ENCODE data around the gene SPIRE2. TPM values are rescaled to one million over a fixed set of nuclear protein-coding genes. Genes with fewer than 3 reads are reported as not detected.

The SPIRE2 gene
- total and polyA plus RNA-seq, 9 donors = 0.95 to 28.7 (median 2.9) TPM

DNA sequence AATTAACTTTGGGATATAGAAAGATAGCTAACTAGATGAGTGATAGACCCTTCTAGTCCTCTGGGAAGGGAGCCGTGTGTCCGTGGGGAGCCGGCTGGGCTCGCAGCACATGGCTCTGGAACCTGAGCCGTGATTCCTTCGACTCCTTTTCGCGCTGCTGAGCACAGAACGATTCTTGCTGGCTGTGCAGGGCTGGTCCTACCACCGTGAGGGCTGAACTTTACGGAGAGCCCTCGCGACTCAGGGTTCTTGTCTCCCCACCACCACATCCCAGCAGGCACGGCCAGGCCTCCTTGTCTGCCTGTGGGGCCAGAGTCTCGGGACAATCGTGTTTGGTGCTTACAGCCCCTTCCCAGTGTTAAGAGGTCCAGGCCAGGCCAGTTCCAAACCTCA is 31.3 kb downstream of the SPIRE2 start:
- no peak for DNase-seq
- H3K4me3 ChIP-seq = no peak overlapping the region
- intact Hi-C loops (cut with DNase I) = loop anchor here in 3 of 4 donors (5.0 to 10.0 kb wide), 2 partner anchors 152 to 155 kb away; partner anchors contain the start of gene SPATA2L (in 2 of the 3)
- TF ChIP-seq POLR2A (IDR thresholded peaks at IDR 0.05) (no peak), EP300 (IDR thresholded peaks at IDR 0.05) (no peak)
- TF ChIP-seq, protein P1, sequence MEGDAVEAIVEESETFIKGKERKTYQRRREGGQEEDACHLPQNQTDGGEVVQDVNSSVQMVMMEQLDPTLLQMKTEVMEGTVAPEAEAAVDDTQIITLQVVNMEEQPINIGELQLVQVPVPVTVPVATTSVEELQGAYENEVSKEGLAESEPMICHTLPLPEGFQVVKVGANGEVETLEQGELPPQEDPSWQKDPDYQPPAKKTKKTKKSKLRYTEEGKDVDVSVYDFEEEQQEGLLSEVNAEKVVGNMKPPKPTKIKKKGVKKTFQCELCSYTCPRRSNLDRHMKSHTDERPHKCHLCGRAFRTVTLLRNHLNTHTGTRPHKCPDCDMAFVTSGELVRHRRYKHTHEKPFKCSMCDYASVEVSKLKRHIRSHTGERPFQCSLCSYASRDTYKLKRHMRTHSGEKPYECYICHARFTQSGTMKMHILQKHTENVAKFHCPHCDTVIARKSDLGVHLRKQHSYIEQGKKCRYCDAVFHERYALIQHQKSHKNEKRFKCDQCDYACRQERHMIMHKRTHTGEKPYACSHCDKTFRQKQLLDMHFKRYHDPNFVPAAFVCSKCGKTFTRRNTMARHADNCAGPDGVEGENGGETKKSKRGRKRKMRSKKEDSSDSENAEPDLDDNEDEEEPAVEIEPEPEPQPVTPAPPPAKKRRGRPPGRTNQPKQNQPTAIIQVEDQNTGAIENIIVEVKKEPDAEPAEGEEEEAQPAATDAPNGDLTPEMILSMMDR (IDR thresholded peaks at IDR 0.05) = no peak
- no peaks in the 10 kb centered on the region for H3K27me3 ChIP-seq
- no peak overlapping the region for H3K27ac ChIP-seq
- 79 to 85% (median 82%) methylated on average over 16 of the region's 16 CpGs for WGBS, 3 donors
- no peaks in the 10 kb centered on the region for H3K9me3 ChIP-seq
- H3K4me1 ChIP-seq (ENCODE audit: insufficient read depth) = no peaks in the 10 kb centered on the region
- no peaks in the 10 kb centered on the region for H3K36me3 ChIP-seq

GRCh38 chr16:89860747-89861304 is 32.6 kb downstream of the SPIRE2 start:
- no peak overlapping the region for H3K27ac ChIP-seq
- peak; percentile 32 to 81 (median 67) for DNase-seq
- intact Hi-C loops (cut with DNase I) = loop anchor here in 1 of 4 donors (5.0 kb wide), 1 partner anchor 154 kb away; no protein-coding TSS in a partner anchor
- TF ChIP-seq, protein P1 (IDR thresholded peaks at IDR 0.05) = peak; percentile 63 to 94 (median 76)
- no peak for TF ChIP-seq EP300 (IDR thresholded peaks at IDR 0.05)
- TF ChIP-seq POLR2A (IDR thresholded peaks at IDR 0.05) = no peak
- no peaks in the 10 kb centered on the region for H3K36me3 ChIP-seq
- H3K9me3 ChIP-seq = no peaks in the 10 kb centered on the region
- 19 to 28% (median 22%) methylated on average over 25 to 28 of the region's 28 CpGs for WGBS, 3 donors
- H3K4me3 ChIP-seq = no peak overlapping the region
- no peaks in the 10 kb centered on the region for H3K27me3 ChIP-seq
- no peaks in the 10 kb centered on the region for H3K4me1 ChIP-seq (ENCODE audit: insufficient read depth)

DNA sequence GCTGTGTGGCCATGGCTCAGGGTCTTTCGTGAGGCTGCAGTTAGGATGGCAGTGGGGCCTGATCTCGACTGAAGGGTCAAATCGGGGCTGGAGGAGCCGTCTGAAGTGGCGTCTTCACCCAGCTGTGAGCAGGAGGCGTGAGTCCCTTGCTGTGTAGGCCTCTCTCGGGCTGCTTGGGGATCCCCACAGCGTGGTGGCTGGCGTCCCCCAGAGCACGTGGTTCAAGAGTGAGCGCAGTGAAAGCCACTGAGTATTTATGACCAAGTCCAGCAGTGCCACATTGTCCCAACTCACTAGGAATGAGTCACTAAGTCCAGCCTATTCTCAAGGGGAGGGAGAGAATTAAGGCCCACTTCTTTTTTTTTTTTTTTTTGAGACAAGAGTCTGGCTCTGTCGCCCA is 33.4 kb downstream of the SPIRE2 start:
- DNase-seq = no peak
- Histone ChIP-seq H3K9me3 (no peaks in the 10 kb centered on the region), H3K4me1 (ENCODE audit: insufficient read depth) (no peaks in the 10 kb centered on the region), H3K27me3 (no peaks in the 10 kb centered on the region), H3K27ac (no peak overlapping the region), H3K4me3 (no peak overlapping the region), H3K36me3 (no peaks in the 10 kb centered on the region)
- intact Hi-C loops (cut with DNase I) = loop anchor here in 1 of 4 donors (5.0 kb wide), 1 partner anchor 154 kb away; no protein-coding TSS in a partner anchor
- TF ChIP-seq, protein P1 (IDR thresholded peaks at IDR 0.05) = no peak
- TF ChIP-seq POLR2A (IDR thresholded peaks at IDR 0.05) (no peak), EP300 (IDR thresholded peaks at IDR 0.05) (no peak)
- 91 to 95% (median 93%) methylated on average over 12 of the region's 12 CpGs for WGBS, 3 donors

DNA sequence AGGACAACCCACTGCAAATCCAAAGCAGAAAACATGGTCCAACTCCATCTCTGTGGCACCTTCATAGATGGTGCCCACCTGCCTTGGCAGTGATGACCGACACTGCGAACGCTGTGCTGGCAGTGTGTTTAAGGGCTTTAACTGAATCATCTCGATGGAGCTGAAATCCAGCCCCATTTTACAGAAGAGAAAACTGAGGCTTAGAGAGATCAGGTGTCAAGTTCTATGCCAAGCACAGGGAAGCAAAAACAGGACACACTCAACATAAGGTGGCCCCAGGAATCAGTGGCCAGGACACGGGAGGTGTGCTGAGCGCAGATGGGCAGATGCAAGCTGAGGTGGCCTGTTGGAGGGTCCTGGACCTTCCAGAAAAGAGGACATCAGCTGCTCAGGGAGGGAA is 34.5 kb downstream of the SPIRE2 start:
- Histone ChIP-seq H3K27ac (no peak overlapping the region), H3K27me3 (no peaks in the 10 kb centered on the region), H3K9me3 (no peaks in the 10 kb centered on the region), H3K4me1 (ENCODE audit: insufficient read depth) (no peaks in the 10 kb centered on the region), H3K36me3 (no peaks in the 10 kb centered on the region), H3K4me3 (no peak overlapping the region)
- TF ChIP-seq EP300 (IDR thresholded peaks at IDR 0.05) (no peak), POLR2A (IDR thresholded peaks at IDR 0.05) (no peak)
- TF ChIP-seq, protein P1 (IDR thresholded peaks at IDR 0.05) = no peak
- intact Hi-C loops (cut with DNase I) = loop anchor here in 1 of 4 donors (5.0 kb wide), 1 partner anchor 155 kb away; no protein-coding TSS in a partner anchor
- DNase-seq = no peak
- WGBS, 3 donors = 92 to 95% (median 95%) methylated on average over 6 of the region's 6 CpGs
